ELF-1 (cell line): ENCODE data around the gene GCSH.
A peak's percentile ranks its signal among the peaks of the same experiment; 100 is the strongest.
"Not testable (repeated sequence)": the region's sequence is repeated elsewhere in the genome, so short reads cannot be mapped to it uniquely, and the experiment has no call there.

Experiments used
- DNase-seq: peaks from one replicate; pipeline ENCODE4 v3.0.0-alpha.2; 2016; ENCODE audit warnings: low read depth, low spot score

GCSH gene

GRCh38 chr16:81095953-81096714 lies at the start of gene GCSH:
TSS of gene GCSH (minus strand) at chr16:81096395. CDS start at chr16:81096278, 117 bp downstream.
- peak; percentile 99 for DNase-seq

- DNase-seq, result peak; percentile 47
Observed at GRCh38 chr16:81143921-81144471, 47.8 kb upstream of the GCSH start.

GRCh38 chr16:81142864-81143263 lies 46.7 kb upstream of the GCSH start:
- no peak for DNase-seq

GRCh38 chr16:81140930-81141780 lies 45.0 kb upstream of the GCSH start:
- DNase-seq, result peak; percentile 90

GRCh38 chr16:81138831-81139557 lies 42.8 kb upstream of the GCSH start:
- DNase-seq, result peak; percentile 48

- DNase-seq, result peak; percentile 39
Observed at GRCh38 chr16:81137754-81138153, 41.6 kb upstream of the GCSH start.

GRCh38 chr16:81136390-81137335 lies 40.5 kb upstream of the GCSH start:
- peak; percentile 63 for DNase-seq

- no peak for DNase-seq
Observed at GRCh38 chr16:81130126-81130525, 33.9 kb upstream of the GCSH start.

- no peak for DNase-seq
Observed at GRCh38 chr16:81128726-81129524, 32.7 kb upstream of the GCSH start.

- peak; percentile 34 for DNase-seq
Observed at GRCh38 chr16:81127051-81127450, 30.9 kb upstream of the GCSH start.

- no peak for DNase-seq
Observed at GRCh38 chr16:81123092-81123852, 27.1 kb upstream of the GCSH start.

GRCh38 chr16:81121474-81121990 lies 25.3 kb upstream of the GCSH start:
- no peak for DNase-seq

GRCh38 chr16:81117436-81117835 lies 21.2 kb upstream of the GCSH start:
- DNase-seq, result no peak

- DNase-seq, result no peak
Observed at GRCh38 chr16:81116285-81116684, 20.1 kb upstream of the GCSH start.

- DNase-seq, result no peak
Observed at GRCh38 chr16:81112453-81112852, 16.3 kb upstream of the GCSH start.

- DNase-seq, result not testable (repeated sequence)
Observed at GRCh38 chr16:81109274-81109673, 13.1 kb upstream of the GCSH start.

- no peak for DNase-seq
Observed at GRCh38 chr16:81107511-81107910, 11.3 kb upstream of the GCSH start.

- no peak for DNase-seq
Observed at GRCh38 chr16:81106826-81107503, 10.8 kb upstream of the GCSH start.
